Common myeloid progenitor, CD34-positive (primary cell): ENCODE results near the gene KCNIP4.

Experiments used
- CTCF ChIA-PET: fragments of 350-600 bp; sonication (Branson Sonifier 250); formaldehyde crosslinking; loops from one replicate; lab custom pipeline; 2021; ENCODE audit warnings: antibody characterized with exemption; lab: Charles Lee
- POLR2A ChIA-PET: fragments of 350-600 bp; sonication (Branson Sonifier 250); formaldehyde crosslinking; loops from one replicate; lab custom pipeline; 2021; ENCODE audit warnings: antibody characterized with exemption; lab: Charles Lee
- DNase-seq, 3 donors: peaks; one replicate each; pipeline versions ENCODE4 v3.0.0 to v3.0.0-alpha.2; 2013
- H3K27ac ChIP-seq, 2 experiments: 1 replicate in 1 of 2; 2 replicates in 1 of 2; pipeline ENCODE4 v1.7.0; 2013; ENCODE audit warnings: inconsistent platforms in 2 of 2, low read length in 2 of 2, mild to moderate bottlenecking in 2 of 2, low read depth in 1 of 2, moderate library complexity in 1 of 2; ENCODE audit not compliant: severe bottlenecking in 2 of 2, insufficient read depth in 1 of 2, poor library complexity in 1 of 2
- H3K27me3 ChIP-seq, 5 experiments: replicated peaks in 2 of 5; 1 replicate in 3 of 5; 2 replicates in 2 of 5; pipeline versions ENCODE4 v1.6.1 to v1.7.0; 2013; ENCODE audit warnings: low read length in 4 of 5, mild to moderate bottlenecking in 2 of 5, moderate library complexity in 2 of 5, inconsistent platforms in 1 of 5; ENCODE audit not compliant: insufficient read depth in 5 of 5, control insufficient read depth in 4 of 5
- H3K36me3 ChIP-seq, 4 experiments: 1 replicate in 2 of 4; 2 replicates in 2 of 4; pipeline versions ENCODE4 v1.6.1 to v1.7.0; 2013; ENCODE audit warnings: low read length in 3 of 4, control low read depth in 1 of 4, mild to moderate bottlenecking in 1 of 4; ENCODE audit not compliant: control insufficient read depth in 4 of 4, insufficient read depth in 4 of 4
- H3K4me1 ChIP-seq, 4 experiments: 1 replicate in 3 of 4; 2 replicates in 1 of 4; pipeline versions ENCODE4 v1.6.1 to v1.7.1; 2013; ENCODE audit warnings: low read length in 3 of 4, mild to moderate bottlenecking in 3 of 4, control low read depth in 1 of 4, inconsistent platforms in 1 of 4, moderate library complexity in 1 of 4; ENCODE audit not compliant: control insufficient read depth in 4 of 4, insufficient read depth in 4 of 4; ENCODE audit errors: control extremely low read depth in 1 of 4
- H3K4me3 ChIP-seq, 7 experiments: 1 replicate in 4 of 7; 2 replicates in 3 of 7; pipeline versions ENCODE4 v1.5.1 to v1.7.0; 2013; ENCODE audit warnings: mild to moderate bottlenecking in 7 of 7, low read length in 6 of 7, moderate library complexity in 6 of 7, inconsistent platforms in 2 of 7, low read depth in 2 of 7, control low read depth in 1 of 7; ENCODE audit not compliant: insufficient read depth in 4 of 7, control insufficient read depth in 1 of 7; ENCODE audit errors: extremely low read depth in 1 of 7
- H3K9me3 ChIP-seq, 5 experiments: 1 replicate in 4 of 5; 2 replicates in 1 of 5; pipeline versions ENCODE4 v1.6.1 to v1.7.1; 2013; ENCODE audit warnings: low read length in 4 of 5, mild to moderate bottlenecking in 2 of 5, inconsistent platforms in 1 of 5, low read depth in 1 of 5, moderate library complexity in 1 of 5; ENCODE audit not compliant: control insufficient read depth in 4 of 5, insufficient read depth in 2 of 5; ENCODE audit errors: control extremely low read depth in 1 of 5
- whole genome bisulfite sequencing: methylation state at CpG from one replicate; pipeline ENCODE4 v1.1.5; 2013; ENCODE audit not compliant: insufficient coverage; 5-methylcytosine and 5-hydroxymethylcytosine counted together

KCNIP4 gene

DNA sequence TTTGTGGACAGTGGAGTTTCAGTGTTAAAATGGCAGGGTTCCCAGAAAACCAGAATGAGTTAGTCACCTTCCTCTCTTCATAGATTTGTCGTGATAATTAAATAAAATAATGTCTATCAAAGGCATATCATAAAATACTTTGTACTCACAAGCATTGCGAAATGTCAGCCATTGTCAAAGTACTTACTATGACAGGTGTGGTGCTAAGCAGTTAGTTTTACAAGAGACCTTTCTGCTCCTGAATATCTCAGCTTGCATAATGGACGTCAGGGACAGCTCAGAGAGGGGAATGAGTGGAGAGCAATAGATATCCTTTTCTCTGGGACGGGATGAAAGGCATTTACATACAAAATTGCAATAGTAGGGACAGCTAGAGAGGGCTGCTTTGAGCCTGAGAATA lies 560.9 kb downstream of the KCNIP4 start:
- no peaks in the 10 kb centered on the region for H3K4me1 ChIP-seq
- H3K27me3 ChIP-seq, result no peaks in the 10 kb centered on the region
- 100% methylated on average over 1 of the region's 4 CpGs for WGBS
- H3K27ac ChIP-seq, result no peak overlapping the region
- DNase-seq, result no peak
- ChIA-PET POLR2A (no interaction called here), CTCF (no interaction called here)
- no peaks in the 10 kb centered on the region for H3K36me3 ChIP-seq
- H3K4me3 ChIP-seq, result no peak overlapping the region
- no peaks in the 10 kb centered on the region for H3K9me3 ChIP-seq

DNA sequence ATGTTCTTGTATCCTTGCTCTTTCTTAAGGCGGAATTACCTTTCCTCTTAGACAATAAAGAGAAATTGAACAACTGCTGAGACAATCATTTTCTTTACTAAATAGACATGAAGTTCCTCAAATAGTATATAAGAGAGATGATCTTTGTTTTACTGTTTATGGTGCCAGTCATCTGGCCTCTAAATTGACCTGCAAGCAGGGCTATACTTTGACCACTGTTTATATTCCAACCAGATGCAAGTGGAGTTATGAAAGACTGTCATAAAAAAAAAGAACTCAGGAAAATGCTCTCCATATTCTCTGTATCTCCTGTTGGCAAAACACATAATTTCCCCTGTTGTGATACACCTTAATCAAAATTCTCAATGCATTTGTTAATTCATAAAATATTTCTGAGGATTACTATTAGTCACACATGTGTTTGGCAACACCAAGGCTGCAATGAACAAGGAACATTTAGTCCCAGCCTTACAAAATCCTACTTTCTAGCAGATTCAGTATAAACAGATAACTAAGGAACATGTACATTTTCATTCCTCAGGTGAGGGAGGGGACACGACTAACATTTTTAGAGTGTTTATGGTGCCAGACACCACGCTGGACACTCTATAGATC lies 562.3 kb downstream of the KCNIP4 start:
- Histone ChIP-seq H3K9me3 (no peaks in the 10 kb centered on the region), H3K4me1 (no peaks in the 10 kb centered on the region), H3K27me3 (no peaks in the 10 kb centered on the region), H3K36me3 (no peaks in the 10 kb centered on the region), H3K4me3 (no peak overlapping the region), H3K27ac (no peak overlapping the region)
- POLR2A ChIA-PET, result no interaction called here
- 94% methylated on average over 2 of the region's 3 CpGs for WGBS
- no peak for DNase-seq
- CTCF ChIA-PET, result no interaction called here

DNA sequence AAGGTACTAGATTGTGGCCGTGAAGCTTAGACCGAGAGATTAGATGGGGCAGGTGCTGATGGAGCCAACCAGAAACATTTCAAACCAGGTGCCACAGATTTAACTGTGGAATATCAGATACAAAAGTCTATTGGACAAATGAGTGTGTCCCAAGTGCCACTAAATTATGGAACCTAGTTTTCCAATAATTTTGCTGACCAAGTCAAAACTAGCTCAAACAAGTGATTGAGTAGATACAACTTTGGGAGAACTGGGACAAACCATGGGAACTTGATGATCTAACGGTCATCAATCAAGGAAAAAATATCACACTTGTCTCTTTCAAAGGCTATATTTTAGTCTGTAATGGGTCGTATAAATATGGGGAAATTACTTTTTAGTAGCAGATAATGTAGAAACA lies 562.9 kb downstream of the KCNIP4 start:
- CTCF ChIA-PET, result no interaction called here
- Histone ChIP-seq H3K36me3 (no peaks in the 10 kb centered on the region), H3K27me3 (no peaks in the 10 kb centered on the region), H3K4me1 (no peaks in the 10 kb centered on the region), H3K9me3 (no peaks in the 10 kb centered on the region), H3K4me3 (no peak overlapping the region), H3K27ac (no peak overlapping the region)
- no peak for DNase-seq
- POLR2A ChIA-PET, result no interaction called here
- 100% methylated on average over 2 of the region's 4 CpGs for WGBS

DNA sequence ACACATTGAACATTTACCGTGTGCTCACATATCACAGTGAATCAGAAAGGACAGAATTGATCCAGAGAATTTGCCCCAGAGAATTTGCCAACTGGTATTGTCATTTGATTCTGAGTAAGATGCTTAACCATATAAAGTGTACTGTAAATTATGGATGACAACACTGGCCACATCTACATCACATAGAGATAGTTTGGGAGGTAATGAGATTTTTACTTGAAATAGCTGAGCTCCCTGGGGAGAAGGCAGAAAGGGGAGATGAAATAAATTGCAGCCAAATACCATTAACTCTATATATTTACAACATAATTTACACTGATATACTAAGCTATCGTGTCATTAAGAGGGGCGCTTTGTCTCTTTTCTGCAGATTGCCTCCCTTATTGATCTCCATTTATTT lies 564.0 kb downstream of the KCNIP4 start:
- Histone ChIP-seq H3K27ac (no peak overlapping the region), H3K9me3 (no peaks in the 10 kb centered on the region), H3K27me3 (no peaks in the 10 kb centered on the region), H3K4me1 (no peaks in the 10 kb centered on the region), H3K36me3 (no peaks in the 10 kb centered on the region), H3K4me3 (no peak overlapping the region)
- POLR2A ChIA-PET, result no interaction called here
- DNase-seq, result no peak
- CTCF ChIA-PET, result no interaction called here
- 100% methylated on average over 2 of the region's 3 CpGs for WGBS

DNA sequence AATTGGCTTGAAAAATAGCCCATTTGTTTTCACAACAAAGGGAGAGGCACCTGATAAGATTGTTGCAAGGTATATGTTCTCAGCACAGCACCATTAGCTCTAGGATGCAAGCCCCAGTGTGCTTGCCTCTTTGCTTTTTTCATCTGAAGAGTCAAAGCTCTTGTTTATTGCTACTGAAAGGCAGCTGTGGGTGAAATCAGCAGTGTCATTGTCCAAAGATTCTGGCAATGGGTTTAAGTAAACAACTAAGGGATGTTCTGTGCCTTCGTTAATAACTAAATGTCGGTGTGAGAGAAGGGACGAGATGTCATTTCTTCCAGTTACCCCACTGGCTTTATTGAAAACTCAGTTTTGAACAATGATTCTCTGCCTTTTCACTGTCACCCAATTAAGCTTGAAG lies 567.7 kb downstream of the KCNIP4 start:
- no peaks in the 10 kb centered on the region for H3K4me1 ChIP-seq
- ChIA-PET CTCF (no interaction called here), POLR2A (no interaction called here)
- no peaks in the 10 kb centered on the region for H3K9me3 ChIP-seq
- WGBS, result 100% methylated on average over 2 of the region's 3 CpGs
- no peaks in the 10 kb centered on the region for H3K36me3 ChIP-seq
- H3K27ac ChIP-seq, result no peak overlapping the region
- no peak overlapping the region for H3K4me3 ChIP-seq
- no peak for DNase-seq
- no peaks in the 10 kb centered on the region for H3K27me3 ChIP-seq

DNA sequence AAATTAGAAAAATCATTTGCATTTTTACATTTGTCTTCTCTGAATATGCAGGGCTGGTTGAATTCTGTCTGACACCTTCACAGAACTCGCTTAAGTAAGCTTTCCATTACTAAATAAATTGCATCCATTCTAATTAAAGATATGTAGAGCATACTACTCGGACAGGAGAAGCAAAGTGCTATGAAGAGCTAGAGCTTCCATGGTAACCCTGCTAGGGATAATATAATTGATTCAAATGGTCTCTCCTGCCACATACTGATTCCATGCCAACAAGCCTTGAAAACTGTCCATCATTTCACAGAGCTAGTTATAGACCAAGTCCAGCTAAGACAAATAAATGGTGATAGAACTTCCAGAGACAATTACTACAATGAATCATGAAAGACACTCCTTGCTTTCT lies 571.5 kb downstream of the KCNIP4 start:
- Histone ChIP-seq H3K4me1 (no peaks in the 10 kb centered on the region), H3K9me3 (no peaks in the 10 kb centered on the region), H3K27me3 (no peaks in the 10 kb centered on the region), H3K36me3 (no peaks in the 10 kb centered on the region), H3K27ac (no peak overlapping the region), H3K4me3 (no peak overlapping the region)
- no CpG with 5 or more reads among the region's 2 CpGs for WGBS
- ChIA-PET POLR2A (no interaction called here), CTCF (no interaction called here)
- no peak for DNase-seq

DNA sequence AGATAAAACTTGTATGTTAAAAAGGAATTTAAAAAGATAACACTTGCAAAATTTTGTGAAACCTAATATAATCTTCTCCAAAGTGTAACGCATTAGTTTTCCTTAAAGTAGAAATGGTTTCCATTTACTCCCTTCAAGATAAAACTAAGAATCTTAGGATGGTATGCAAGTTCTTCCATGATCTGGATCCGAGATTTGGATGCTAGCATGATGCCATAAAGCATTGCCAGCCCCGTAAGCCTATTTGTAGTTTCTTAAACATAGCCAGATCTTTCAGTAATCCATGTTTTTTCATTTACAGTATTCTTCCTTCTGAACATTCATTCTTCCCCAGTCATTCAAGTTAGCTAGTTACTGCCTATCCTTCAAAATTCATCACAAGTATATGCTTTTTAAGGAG lies 572.4 kb downstream of the KCNIP4 start:
- Histone ChIP-seq H3K27me3 (no peaks in the 10 kb centered on the region), H3K27ac (no peak overlapping the region), H3K9me3 (no peaks in the 10 kb centered on the region), H3K4me3 (no peak overlapping the region), H3K36me3 (no peaks in the 10 kb centered on the region), H3K4me1 (no peaks in the 10 kb centered on the region)
- WGBS, result 75% methylated on average over 3 of the region's 3 CpGs
- no peak for DNase-seq
- CTCF ChIA-PET, result no interaction called here
- POLR2A ChIA-PET, result no interaction called here
